Suprapubic skin (tissue), 4 donors: ENCODE results near the gene TNFSF13B. TPM values are rescaled to one million over a fixed set of nuclear protein-coding genes. Genes with fewer than 3 reads are reported as not detected.

ENCODE experiments used
- DNase-seq, 2 donors: peaks; one replicate each; pipeline ENCODE4 v3.0.0-alpha.2; 2019; ENCODE audit warnings: low spot score in 2 of 2
- H3K27ac ChIP-seq: fragments of 200-600 bp; sonication (generic); one replicate; pipeline ENCODE4 v1.5.1; 2019
- H3K27me3 ChIP-seq: fragments of 200-600 bp; sonication (generic); one replicate; pipeline ENCODE4 v1.5.1; 2019
- H3K36me3 ChIP-seq: fragments of 200-600 bp; sonication (generic); one replicate; pipeline ENCODE4 v1.5.1; 2019
- H3K4me1 ChIP-seq: fragments of 200-600 bp; sonication (generic); one replicate; pipeline ENCODE4 v1.5.1; 2019
- H3K4me3 ChIP-seq: fragments of 200-600 bp; sonication (generic); one replicate; pipeline ENCODE4 v1.5.1; 2019; ENCODE audit warnings: mild to moderate bottlenecking
- H3K9me3 ChIP-seq: fragments of 200-600 bp; sonication (generic); one replicate; pipeline ENCODE4 v1.5.1; 2019
- CTCF ChIP-seq, 2 donors: fragments of 200-600 bp in 1 of 2; fragments of 450-650 bp in 1 of 2; sonication (generic) in 1 of 2; IDR thresholded peaks; one replicate each; pipeline ENCODE4 v1.5.1; 2016 to 2019; ENCODE audit warnings: antibody characterized with exemption in 2 of 2, mild to moderate bottlenecking in 1 of 2, moderate library complexity in 1 of 2
- EP300 ChIP-seq: sonication (generic); formaldehyde crosslinking; IDR thresholded peaks from one replicate; pipeline ENCODE4 v1.6.1; 2017; ENCODE audit warnings: antibody characterized with exemption
- POLR2A ChIP-seq, 2 donors: fragments of 450-650 bp; IDR thresholded peaks; one replicate each; pipeline ENCODE4 v1.6.1; 2017; ENCODE audit warnings: antibody characterized with exemption in 2 of 2, mild to moderate bottlenecking in 2 of 2, moderate library complexity in 2 of 2
- POLR2AphosphoS5 ChIP-seq, 3 donors: sonication (generic); formaldehyde crosslinking; IDR thresholded peaks; one replicate each; pipeline ENCODE4 v1.6.1; 2017; ENCODE audit warnings: antibody characterized with exemption in 3 of 3
- whole genome bisulfite sequencing: methylation state at CpG from one replicate; pipeline ENCODE4 v1.1.5; 2018; 5-methylcytosine and 5-hydroxymethylcytosine counted together
- total RNA-seq, 4 donors: library from RNA; depleted of rRNA; stranded (reverse); fragments of >200 nt; gene quantifications; one replicate each; pipeline ENCODE4 v1.1.0, GENCODE V29; 2016

TNFSF13B gene
- total RNA-seq, 4 donors from 2014 or later: 0.44 to 5.2 (median 1.8) TPM

GRCh38 chr13:108349269-108349668, 79.8 kb downstream of the TNFSF13B start:
- no peaks in the 10 kb centered on the region for H3K36me3 ChIP-seq
- no peaks in the 10 kb centered on the region for H3K4me1 ChIP-seq
- 38% methylated on average over 1 of the region's 1 CpG for WGBS
- no peak for TF ChIP-seq CTCF (IDR thresholded peaks at IDR 0.05)
- TF ChIP-seq EP300: no peak
- no peak for TF ChIP-seq POLR2A (IDR thresholded peaks at IDR 0.05)
- TF ChIP-seq POLR2AphosphoS5 (IDR thresholded peaks at IDR 0.05): no peak
- no peak overlapping the region for H3K4me3 ChIP-seq
- no peak overlapping the region for H3K27ac ChIP-seq
- H3K9me3 ChIP-seq: no peaks in the 10 kb centered on the region
- DNase-seq: no peak
- no peaks in the 10 kb centered on the region for H3K27me3 ChIP-seq

- WGBS: 83% methylated on average over 9 of the region's 9 CpGs
- H3K4me3 ChIP-seq: no peak overlapping the region
- no peaks in the 10 kb centered on the region for H3K36me3 ChIP-seq
- no peaks in the 10 kb centered on the region for H3K4me1 ChIP-seq
- no peaks in the 10 kb centered on the region for H3K9me3 ChIP-seq
- no peak for TF ChIP-seq POLR2AphosphoS5 (IDR thresholded peaks at IDR 0.05)
- no peak for TF ChIP-seq EP300
- no peak for TF ChIP-seq CTCF (IDR thresholded peaks at IDR 0.05)
- TF ChIP-seq POLR2A (IDR thresholded peaks at IDR 0.05): no peak
- H3K27me3 ChIP-seq: no peaks in the 10 kb centered on the region
- H3K27ac ChIP-seq: no peak overlapping the region
- no peak for DNase-seq
Observed at GRCh38 chr13:108350579-108350978, 81.1 kb downstream of the TNFSF13B start.

- TF ChIP-seq POLR2AphosphoS5 (IDR thresholded peaks at IDR 0.05) (no peak), POLR2A (IDR thresholded peaks at IDR 0.05) (no peak), CTCF (IDR thresholded peaks at IDR 0.05) (no peak)
- no peaks in the 10 kb centered on the region for H3K4me1 ChIP-seq
- 55% methylated on average over 3 of the region's 3 CpGs for WGBS
- H3K9me3 ChIP-seq: no peaks in the 10 kb centered on the region
- no peaks in the 10 kb centered on the region for H3K36me3 ChIP-seq
- no peaks in the 10 kb centered on the region for H3K27me3 ChIP-seq
- no peak for DNase-seq
- no peak overlapping the region for H3K4me3 ChIP-seq
- no peak overlapping the region for H3K27ac ChIP-seq
Observed at GRCh38 chr13:108352599-108352998, 83.1 kb downstream of the TNFSF13B start.

GRCh38 chr13:108357228-108357627, 87.7 kb downstream of the TNFSF13B start:
- 92% methylated on average over 3 of the region's 3 CpGs for WGBS
- TF ChIP-seq CTCF (IDR thresholded peaks at IDR 0.05) (no peak), EP300 (no peak), POLR2AphosphoS5 (IDR thresholded peaks at IDR 0.05) (no peak), POLR2A (IDR thresholded peaks at IDR 0.05) (no peak)
- Histone ChIP-seq H3K4me3 (no peak overlapping the region), H3K9me3 (no peaks in the 10 kb centered on the region), H3K27ac (no peak overlapping the region), H3K27me3 (no peaks in the 10 kb centered on the region), H3K4me1 (no peaks in the 10 kb centered on the region), H3K36me3 (no peaks in the 10 kb centered on the region)
- no peak for DNase-seq

Other genes with a start within 250 kb of the TNFSF13B start
- 1 to 10 TPM; 5.2 to 8.0 (median 6.5) TPM for gene LIG4, start 54.2 kb upstream of the TNFSF13B start, total RNA-seq
- gene ABHD13, start 51.3 kb upstream of the TNFSF13B start, total RNA-seq: 10 to 100 TPM in 1 of 4 donors, 1 to 10 TPM in 3; 8.1 to 13.4 (median 9.2) TPM